Epithelial cell of esophagus (primary cell): ENCODE measurements around the gene LCP2.

Experiments
- DNase-seq: peaks from one replicate; pipeline ENCODE4 v3.0.0; 2010; ENCODE audit warnings: low read depth
- H3K4me3 ChIP-seq: 2 replicates; pipeline ENCODE4 v1.5.1; 2011; ENCODE audit warnings: mild to moderate bottlenecking, low read length, control low read depth
- CTCF ChIP-seq: IDR thresholded peaks from 2 replicates; pipeline ENCODE4 v1.5.1; 2011; ENCODE audit warnings: low read depth, mild to moderate bottlenecking, low read length, control low read depth, inconsistent platforms; ENCODE audit not compliant: insufficient read depth; ENCODE audit errors: missing control alignments

LCP2 gene

GRCh38 chr5:170292179-170293104, 5.1 kb downstream of the LCP2 start:
- DNase-seq = no peak
- H3K4me3 ChIP-seq = no peak overlapping the region
- no peak for TF ChIP-seq CTCF

- TF ChIP-seq CTCF = no peak
- H3K4me3 ChIP-seq = no peak overlapping the region
- DNase-seq = no peak
Observed at GRCh38 chr5:170290498-170290897, 7.1 kb downstream of the LCP2 start.

- no peak for TF ChIP-seq CTCF
- no peak overlapping the region for H3K4me3 ChIP-seq
- no peak for DNase-seq
Observed at GRCh38 chr5:170289764-170290163, 7.8 kb downstream of the LCP2 start.

GRCh38 chr5:170289121-170289520, 8.5 kb downstream of the LCP2 start:
- no peak for TF ChIP-seq CTCF
- DNase-seq = no peak
- H3K4me3 ChIP-seq = no peak overlapping the region

GRCh38 chr5:170288551-170288950, 9.0 kb downstream of the LCP2 start:
- no peak overlapping the region for H3K4me3 ChIP-seq
- no peak for TF ChIP-seq CTCF
- no peak for DNase-seq

- TF ChIP-seq CTCF = no peak
- no peak overlapping the region for H3K4me3 ChIP-seq
- DNase-seq = no peak
Observed at GRCh38 chr5:170288151-170288550, 9.4 kb downstream of the LCP2 start.

GRCh38 chr5:170287532-170287931, 10.0 kb downstream of the LCP2 start:
- no peak overlapping the region for H3K4me3 ChIP-seq
- no peak for DNase-seq
- TF ChIP-seq CTCF = no peak
